ENCODE results near the gene ADPGK.
A peak's percentile ranks its signal among the peaks of the same experiment; 100 is the strongest.

The ADPGK gene

DNA sequence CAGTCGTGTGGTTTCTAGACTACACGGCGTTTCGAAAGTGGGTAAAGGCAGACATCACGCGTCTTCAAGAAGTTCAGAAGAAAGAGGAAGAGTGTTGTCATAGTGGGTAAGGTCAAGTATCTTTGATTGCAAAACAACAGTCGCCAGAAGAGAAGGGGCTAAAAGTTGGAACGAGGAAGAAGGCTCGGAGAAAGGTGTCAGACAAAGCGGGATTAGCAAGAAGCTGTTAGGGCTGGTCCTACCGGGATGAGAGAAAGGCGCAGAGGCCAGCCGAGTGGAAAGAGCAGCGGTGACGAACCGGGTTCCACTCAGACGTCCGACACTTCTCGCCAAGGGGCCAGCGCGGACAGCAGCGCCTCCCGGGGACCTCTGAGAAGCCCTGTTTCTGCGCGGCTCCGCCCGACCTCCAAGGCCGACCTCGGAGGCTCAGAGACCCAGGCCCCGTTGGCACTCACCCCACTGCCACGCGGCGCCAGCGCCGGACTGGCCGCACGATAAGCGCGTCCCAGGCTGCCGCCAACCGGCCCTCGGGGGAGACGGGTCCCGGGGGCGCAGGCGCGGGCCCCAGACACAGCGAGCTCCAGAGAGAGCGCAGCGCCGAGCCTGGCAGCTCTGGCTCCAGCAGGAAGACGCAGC lies 436 bp downstream of the ADPGK start:
- TF ChIP-seq CTCF (conservative IDR thresholded peaks at IDR 0.05; ENCODE audit: low read length), result no peak
- H3K4me3 ChIP-seq (ENCODE audit: low read length), result peak overlapping the region; percentile 94
- peak; percentile 32 for DNase-seq (ENCODE audit: low read depth)

GRCh38 chr15:72782274-72783003 lies 1.1 kb downstream of the ADPGK start:
- DNase-seq (ENCODE audit: low read depth), result no peak
- no peak for TF ChIP-seq CTCF (conservative IDR thresholded peaks at IDR 0.05; ENCODE audit: low read length)

GRCh38 chr15:72781631-72782030 lies 1.9 kb downstream of the ADPGK start:
- H3K4me3 ChIP-seq (ENCODE audit: low read length), result peak overlapping the region; percentile 94; the same call in 1 of the 2 replicates
- TF ChIP-seq CTCF (conservative IDR thresholded peaks at IDR 0.05; ENCODE audit: low read length), result no peak
- no peak for DNase-seq (ENCODE audit: low read depth)

More at GRCh38 chr15:72782274-72783003, 1.1 kb downstream of the ADPGK start:
- H3K4me3 ChIP-seq (ENCODE audit: low read length), result peak overlapping the region; percentile 94

GRCh38 chr15:72778796-72779195 lies 4.8 kb downstream of the ADPGK start:
- no peak for TF ChIP-seq CTCF (conservative IDR thresholded peaks at IDR 0.05; ENCODE audit: low read length)
- no peak overlapping the region for H3K4me3 ChIP-seq (ENCODE audit: low read length)
- no peak for DNase-seq (ENCODE audit: low read depth)

GRCh38 chr15:72774696-72775383 lies 8.7 kb downstream of the ADPGK start:
- H3K4me3 ChIP-seq (ENCODE audit: low read length), result no peak overlapping the region
- TF ChIP-seq CTCF (conservative IDR thresholded peaks at IDR 0.05; ENCODE audit: low read length), result no peak
- DNase-seq (ENCODE audit: low read depth), result no peak

GRCh38 chr15:72771329-72771725 lies 12.2 kb downstream of the ADPGK start:
- TF ChIP-seq CTCF (conservative IDR thresholded peaks at IDR 0.05; ENCODE audit: low read length), result no peak
- DNase-seq (ENCODE audit: low read depth), result no peak
- no peak overlapping the region for H3K4me3 ChIP-seq (ENCODE audit: low read length)
